HEK293 (cell line): ENCODE results near the gene PARG.
"Not testable (repeated sequence)": the region's sequence is repeated elsewhere in the genome, so short reads cannot be mapped to it uniquely, and the experiment has no call there.

Source experiments
- CTCF ChIA-PET: fragments of 350-600 bp; formaldehyde crosslinking; extraction: SDS; loops from one replicate; lab custom pipeline; 2021; ENCODE audit warnings: antibody characterized with exemption; lab: Yijun Ruan, JAX
- POLR2A ChIA-PET: fragments of 300-600 bp; formaldehyde crosslinking; extraction: SDS; loops from one replicate; lab custom pipeline; 2020; ENCODE audit warnings: antibody characterized with exemption, inconsistent platforms; lab: Yijun Ruan, JAX
- H3K27ac ChIP-seq: fragments of 200-500 bp; sonication (Bioruptor generic); 2 replicates; pipeline ENCODE4 v1.5.1; 2014; ENCODE audit warnings: low read depth, low read length, control low read depth, inconsistent platforms; ENCODE audit errors: extremely low read depth
- H3K36me3 ChIP-seq, 2 experiments: fragments of 200-500 bp in 1 of 2; sonication (Bioruptor generic) in 1 of 2; 1 replicate in 1 of 2; 2 replicates in 1 of 2; pipeline ENCODE4 v1.5.1; 2014 to 2017; ENCODE audit warnings: inconsistent platforms in 2 of 2, low read length in 2 of 2; ENCODE audit not compliant: control insufficient read depth in 2 of 2, insufficient read depth in 1 of 2
- H3K4me1 ChIP-seq: fragments of 200-500 bp; sonication (Bioruptor generic); 2 replicates; pipeline ENCODE4 v1.5.1; 2014; ENCODE audit warnings: mild to moderate bottlenecking, low read length, inconsistent platforms; ENCODE audit not compliant: control insufficient read depth, insufficient read depth
- H3K4me3 ChIP-seq: 2 replicates; pipeline ENCODE4 v1.5.1; 2011; ENCODE audit warnings: low read depth, mild to moderate bottlenecking, control low read depth, low read length, moderate library complexity
- H3K9me3 ChIP-seq: fragments of 200-500 bp; sonication (Bioruptor generic); 2 replicates; pipeline ENCODE4 v1.5.1; 2014; ENCODE audit warnings: low read depth, low read length, inconsistent platforms; ENCODE audit not compliant: control insufficient read depth, insufficient read depth

The PARG gene

DNA sequence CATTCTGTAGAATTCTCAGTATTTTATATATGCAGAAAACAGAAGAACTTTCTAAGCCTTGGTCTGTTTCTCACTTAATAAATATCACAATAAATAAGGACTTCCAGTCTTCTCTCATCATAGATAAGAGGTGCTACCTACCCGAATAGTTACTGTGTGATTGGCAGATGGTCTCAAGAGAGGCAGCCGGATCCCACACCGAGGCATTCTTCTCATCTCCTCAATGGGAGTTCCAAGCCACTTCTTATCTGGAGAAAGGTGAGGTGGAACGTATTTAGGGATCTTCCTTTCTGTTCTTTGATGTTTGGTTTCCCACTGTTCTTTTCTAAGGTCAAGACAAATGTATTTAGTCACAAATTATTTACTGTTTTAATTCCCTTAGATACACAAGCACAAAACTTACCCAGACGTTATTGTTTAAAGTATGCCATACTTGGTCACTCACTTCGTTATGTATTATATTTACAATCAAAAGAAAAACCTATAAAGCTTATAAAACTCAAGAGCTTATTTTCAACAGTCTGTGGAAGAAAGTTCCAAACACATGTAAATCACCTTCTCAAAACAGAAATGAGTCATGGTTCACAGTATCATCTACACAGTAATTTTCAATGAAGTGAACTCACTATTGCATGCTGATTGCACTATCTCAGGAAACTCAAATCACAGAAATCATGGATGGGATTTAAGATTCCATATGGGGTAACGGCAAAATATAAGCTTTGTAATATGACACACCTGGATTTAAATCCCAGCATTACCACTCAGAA, 9.7 kb downstream of the PARG start:
- H3K4me1 ChIP-seq, CTCF ChIA-PET, POLR2A ChIA-PET, H3K4me3 ChIP-seq, H3K27ac ChIP-seq, H3K9me3 ChIP-seq: not testable (repeated sequence)
- H3K36me3 ChIP-seq: peaks cover 0 to 13% of the 10 kb centered on the region in 2 experiments; a peak in 2 of 3 replicates

DNA sequence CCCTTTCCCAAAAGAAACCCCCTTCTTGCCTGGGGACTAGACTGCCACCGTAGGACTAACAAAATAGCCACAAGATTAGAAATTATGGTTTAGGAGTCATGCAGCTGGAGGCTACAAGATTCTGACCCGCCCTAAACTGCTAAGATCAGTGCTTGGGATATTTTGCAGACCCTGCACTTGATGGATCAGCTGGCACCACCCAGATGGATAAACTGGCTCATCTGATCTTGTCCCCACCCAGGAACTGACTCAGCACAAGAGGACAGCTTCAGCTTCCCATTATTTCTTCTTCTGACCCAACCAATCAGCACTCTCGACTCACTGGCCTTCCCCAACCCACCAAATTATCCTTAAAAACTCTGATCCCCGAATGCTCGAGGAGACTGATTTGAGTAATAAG, 10.6 kb downstream of the PARG start:
- H3K9me3 ChIP-seq, POLR2A ChIA-PET, CTCF ChIA-PET: not testable (repeated sequence)

GRCh38 chr10:49923572-49923971, 18.3 kb downstream of the PARG start:
- H3K4me3 ChIP-seq, CTCF ChIA-PET, H3K9me3 ChIP-seq, POLR2A ChIA-PET, H3K27ac ChIP-seq, H3K4me1 ChIP-seq: not testable (repeated sequence)
- H3K36me3 ChIP-seq: peaks cover 0 to 12% of the 10 kb centered on the region in 2 experiments; a peak in 2 of 3 replicates

More for the DNA sequence above, 10.6 kb downstream of the PARG start:
- peaks cover 0 to 13% of the 10 kb centered on the region in 2 experiments; a peak in 2 of 3 replicates for H3K36me3 ChIP-seq
- not testable (repeated sequence) for H3K27ac ChIP-seq, H3K4me3 ChIP-seq, H3K4me1 ChIP-seq

DNA sequence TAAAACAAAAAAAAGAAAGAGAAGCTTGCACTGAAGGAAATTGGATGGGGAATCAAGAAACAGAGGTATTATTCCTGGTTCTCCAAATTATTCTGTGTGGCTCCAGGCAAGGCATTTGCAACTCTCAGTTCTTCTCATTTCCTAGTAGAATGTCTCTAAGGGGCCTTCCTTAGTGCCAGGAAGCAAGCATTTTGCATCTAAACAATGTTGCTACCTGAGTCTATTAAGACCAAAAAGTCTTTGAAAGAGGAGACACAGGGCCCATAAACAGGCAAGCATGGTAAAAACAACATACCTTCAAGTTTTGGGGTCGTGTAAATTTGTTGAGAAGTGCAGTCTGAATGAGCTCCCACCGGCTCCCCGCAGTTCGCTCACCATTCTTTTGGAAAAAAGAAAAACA, 19.8 kb downstream of the PARG start:
- H3K36me3 ChIP-seq, H3K4me1 ChIP-seq, H3K4me3 ChIP-seq, H3K27ac ChIP-seq, POLR2A ChIA-PET, CTCF ChIA-PET, H3K9me3 ChIP-seq: not testable (repeated sequence)

DNA sequence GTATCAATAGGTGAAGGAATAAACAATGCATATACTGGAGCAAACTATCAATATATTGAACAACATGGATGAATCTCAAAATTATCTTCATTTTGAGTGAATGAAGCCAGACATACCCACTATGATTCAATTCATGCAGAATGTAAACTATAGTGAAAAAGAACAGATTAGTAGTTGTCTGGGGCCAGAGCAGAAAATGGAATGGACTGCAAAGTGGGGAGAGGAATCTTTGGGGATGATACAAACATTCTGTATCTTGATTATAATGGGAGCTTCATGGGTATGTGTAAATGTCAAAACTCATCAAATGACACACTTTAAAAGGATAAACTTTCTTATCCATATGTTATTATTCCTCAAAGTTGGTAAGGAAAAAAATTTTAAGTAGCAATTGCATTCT, 23.9 kb downstream of the PARG start:
- H3K27ac ChIP-seq, POLR2A ChIA-PET, CTCF ChIA-PET, H3K4me3 ChIP-seq, H3K4me1 ChIP-seq, H3K9me3 ChIP-seq: not testable (repeated sequence)
- peaks cover 0 to 22% of the 10 kb centered on the region in 2 experiments; a peak in 2 of 3 replicates for H3K36me3 ChIP-seq

DNA sequence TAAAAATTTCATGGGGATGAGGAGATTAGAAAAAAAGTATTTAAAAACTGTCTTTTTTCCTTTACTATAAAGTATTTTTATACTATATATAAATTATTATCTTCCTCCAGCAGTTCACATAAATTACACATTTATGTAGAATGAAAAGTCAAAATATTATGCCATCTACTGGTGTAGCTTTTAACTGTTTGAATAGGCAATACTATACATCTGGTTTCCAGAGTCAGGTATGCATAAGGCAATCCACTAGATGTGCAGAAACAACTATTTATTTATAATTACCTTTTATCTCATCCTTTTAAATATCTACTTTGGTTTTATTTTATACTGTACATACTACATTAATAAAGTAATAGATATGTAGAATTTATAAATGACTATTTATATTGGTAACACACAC, 25.4 kb downstream of the PARG start:
- H3K27ac ChIP-seq, H3K4me3 ChIP-seq, POLR2A ChIA-PET, H3K4me1 ChIP-seq, H3K9me3 ChIP-seq: not testable (repeated sequence)
- CTCF ChIA-PET: interaction anchor here (0.6 kb wide), 1 partner anchor 1261 kb away, joined by 5 read pairs; no protein-coding TSS in a partner anchor
- peaks cover 0 to 17% of the 10 kb centered on the region in 2 experiments; a peak in 2 of 3 replicates for H3K36me3 ChIP-seq

GRCh38 chr10:49910295-49910694, 31.5 kb downstream of the PARG start:
- CTCF ChIA-PET, H3K9me3 ChIP-seq, H3K4me1 ChIP-seq, H3K27ac ChIP-seq, POLR2A ChIA-PET, H3K36me3 ChIP-seq, H3K4me3 ChIP-seq: not testable (repeated sequence)

GRCh38 chr10:49908290-49909080, 33.3 kb downstream of the PARG start:
- H3K4me3 ChIP-seq, POLR2A ChIA-PET, CTCF ChIA-PET, H3K36me3 ChIP-seq, H3K9me3 ChIP-seq, H3K4me1 ChIP-seq, H3K27ac ChIP-seq: not testable (repeated sequence)
